Mucosa of rectum (tissue), 2 donors: ENCODE measurements around the gene DCUN1D2.

Source experiments
- H3K27ac ChIP-seq, 2 donors: one replicate each; pipeline ENCODE4 v1.7.0; 2013; ENCODE audit warnings: inconsistent platforms in 2 of 2, low read depth in 2 of 2, low read length in 2 of 2
- H3K27me3 ChIP-seq, 2 donors: one replicate each; pipeline ENCODE4 v1.7.0; 2013; ENCODE audit warnings: low read length in 2 of 2; ENCODE audit not compliant: control insufficient read depth in 2 of 2, insufficient read depth in 2 of 2
- H3K36me3 ChIP-seq, 2 donors: one replicate each; pipeline ENCODE4 v1.7.0; 2013; ENCODE audit warnings: low read length in 2 of 2; ENCODE audit not compliant: control insufficient read depth in 2 of 2, insufficient read depth in 2 of 2
- H3K4me1 ChIP-seq, 2 donors: one replicate each; pipeline ENCODE4 v1.7.0; 2013; ENCODE audit warnings: low read length in 2 of 2, mild to moderate bottlenecking in 1 of 2; ENCODE audit not compliant: control insufficient read depth in 2 of 2, insufficient read depth in 2 of 2
- H3K4me3 ChIP-seq, 2 donors: one replicate each; pipeline ENCODE4 v1.7.0; 2013; ENCODE audit warnings: low read length in 2 of 2
- H3K9ac ChIP-seq, 2 donors: one replicate each; pipeline ENCODE4 v1.7.0; 2013; ENCODE audit warnings: low read length in 2 of 2, low read depth in 1 of 2, mild to moderate bottlenecking in 1 of 2
- H3K9me3 ChIP-seq, 2 donors: one replicate each; pipeline ENCODE4 v1.7.0; 2013; ENCODE audit warnings: low read length in 2 of 2; ENCODE audit not compliant: control insufficient read depth in 2 of 2
- donor health status: healthy.
- donor health status: Normal muscosa, but diverticular disease.

The DCUN1D2 gene

GRCh38 chr13:113419531-113420193, 70.8 kb downstream of the DCUN1D2 start:
- Histone ChIP-seq H3K27ac (no peak overlapping the region), H3K9me3 (no peaks in the 10 kb centered on the region), H3K36me3 (no peaks in the 10 kb centered on the region), H3K4me1 (no peaks in the 10 kb centered on the region), H3K27me3 (peaks cover 2% of the 10 kb centered on the region in 2 donors), H3K9ac (no peak overlapping the region), H3K4me3 (no peak overlapping the region)

GRCh38 chr13:113418722-113419049, 71.8 kb downstream of the DCUN1D2 start:
- H3K9me3 ChIP-seq, result no peaks in the 10 kb centered on the region
- peaks cover 2% of the 10 kb centered on the region in 2 donors for H3K27me3 ChIP-seq
- no peak overlapping the region for H3K9ac ChIP-seq
- H3K36me3 ChIP-seq, result no peaks in the 10 kb centered on the region
- no peak overlapping the region for H3K27ac ChIP-seq
- no peak overlapping the region for H3K4me3 ChIP-seq
- H3K4me1 ChIP-seq, result peaks cover 2 to 3% of the 10 kb centered on the region in 2 donors

- Histone ChIP-seq H3K4me1 (peaks cover 3% of the 10 kb centered on the region in 2 donors), H3K36me3 (no peaks in the 10 kb centered on the region), H3K27ac (no peak overlapping the region), H3K4me3 (no peak overlapping the region), H3K27me3 (peaks cover 2% of the 10 kb centered on the region in 2 donors), H3K9ac (no peak overlapping the region), H3K9me3 (no peaks in the 10 kb centered on the region)
Observed at GRCh38 chr13:113417836-113418721, 72.4 kb downstream of the DCUN1D2 start.

- no peak overlapping the region for H3K27ac ChIP-seq
- H3K4me1 ChIP-seq, result peaks cover 3% of the 10 kb centered on the region in 2 donors
- H3K4me3 ChIP-seq, result no peak overlapping the region
- no peak overlapping the region for H3K9ac ChIP-seq
- peaks cover 2% of the 10 kb centered on the region in 2 donors for H3K27me3 ChIP-seq
- no peaks in the 10 kb centered on the region for H3K9me3 ChIP-seq
- no peaks in the 10 kb centered on the region for H3K36me3 ChIP-seq
Observed at GRCh38 chr13:113417008-113417751, 73.3 kb downstream of the DCUN1D2 start.

GRCh38 chr13:113415825-113416224, 74.7 kb downstream of the DCUN1D2 start:
- Histone ChIP-seq H3K36me3 (no peaks in the 10 kb centered on the region), H3K27ac (no peak overlapping the region), H3K9me3 (no peaks in the 10 kb centered on the region), H3K9ac (no peak overlapping the region), H3K4me3 (no peak overlapping the region), H3K27me3 (peaks cover 2% of the 10 kb centered on the region in 2 donors), H3K4me1 (peaks cover 3% of the 10 kb centered on the region in 2 donors)

- Histone ChIP-seq H3K4me1 (peaks cover 3% of the 10 kb centered on the region in 2 donors), H3K9ac (no peak overlapping the region), H3K9me3 (no peaks in the 10 kb centered on the region), H3K4me3 (no peak overlapping the region), H3K27me3 (peaks cover 2% of the 10 kb centered on the region in 2 donors), H3K36me3 (no peaks in the 10 kb centered on the region), H3K27ac (no peak overlapping the region)
Observed at GRCh38 chr13:113415032-113415431, 75.5 kb downstream of the DCUN1D2 start.

- Histone ChIP-seq H3K9me3 (no peaks in the 10 kb centered on the region), H3K27me3 (peaks cover 2% of the 10 kb centered on the region in 2 donors), H3K36me3 (no peaks in the 10 kb centered on the region), H3K4me1 (peaks cover 3% of the 10 kb centered on the region in 2 donors), H3K4me3 (no peak overlapping the region), H3K9ac (no peak overlapping the region), H3K27ac (no peak overlapping the region)
Observed at GRCh38 chr13:113414335-113414734, 76.2 kb downstream of the DCUN1D2 start.

GRCh38 chr13:113413898-113414282, 76.6 kb downstream of the DCUN1D2 start:
- no peak overlapping the region for H3K4me3 ChIP-seq

GRCh38 chr13:113413178-113413897, 77.2 kb downstream of the DCUN1D2 start:
- Histone ChIP-seq H3K27ac (no peak overlapping the region), H3K4me1 (peaks cover 3% of the 10 kb centered on the region in 2 donors), H3K36me3 (no peaks in the 10 kb centered on the region), H3K9ac (no peak overlapping the region), H3K4me3 (no peak overlapping the region), H3K27me3 (peaks cover 0 to 2% of the 10 kb centered on the region in 2 donors), H3K9me3 (no peaks in the 10 kb centered on the region)

More at GRCh38 chr13:113413898-113414282, 76.6 kb downstream of the DCUN1D2 start:
- Histone ChIP-seq H3K4me1 (peaks cover 3% of the 10 kb centered on the region in 2 donors), H3K9me3 (no peaks in the 10 kb centered on the region), H3K27ac (no peak overlapping the region), H3K36me3 (no peaks in the 10 kb centered on the region), H3K27me3 (peaks cover 2% of the 10 kb centered on the region in 2 donors), H3K9ac (no peak overlapping the region)
